ENCODE results near the gene MCL1. TPM values are rescaled to one million over a fixed set of nuclear protein-coding genes. Genes with fewer than 3 reads are reported as not detected.
"Not testable (repeated sequence)": the region's sequence is repeated elsewhere in the genome, so short reads cannot be mapped to it uniquely, and the experiment has no call there.

MCL1 gene
- total RNA-seq, 2 donors from 2014 or later, result 96.7 to 146 TPM

DNA sequence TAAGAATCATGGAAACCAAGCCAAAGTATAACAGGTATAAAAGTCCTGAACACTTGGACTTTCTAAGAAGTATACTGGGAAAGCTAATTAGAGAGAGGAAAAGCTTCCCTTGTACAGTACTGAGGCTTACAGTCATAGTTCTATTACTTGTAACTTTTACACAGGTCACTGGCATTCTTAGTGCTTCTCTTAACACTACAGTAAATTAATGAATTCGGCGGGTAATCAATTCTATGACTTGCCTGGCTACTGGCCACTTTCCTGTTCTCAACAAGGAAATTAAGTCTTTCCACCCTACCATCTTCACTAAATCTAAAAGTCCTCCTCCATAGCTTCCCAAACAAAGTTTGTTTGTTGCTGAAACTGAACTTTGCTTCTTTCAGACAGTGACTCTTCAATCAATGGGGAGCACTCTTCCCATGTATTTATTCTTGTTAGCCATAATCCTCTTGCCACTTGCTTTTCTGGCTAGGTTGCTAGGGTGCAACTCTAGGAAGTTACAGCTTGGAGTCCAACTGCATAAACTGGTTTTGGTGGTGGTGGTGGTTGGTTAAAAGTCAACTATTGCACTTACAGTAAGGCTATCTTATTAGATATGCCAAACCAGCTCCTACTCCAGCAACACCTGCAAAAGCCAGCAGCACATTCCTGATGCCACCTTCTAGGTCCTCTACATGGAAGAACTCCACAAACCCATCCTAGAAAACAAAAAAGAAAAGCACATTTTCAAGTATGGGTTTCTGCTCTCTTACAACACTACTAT lies 2.4 kb downstream of the MCL1 start:
- Histone ChIP-seq H3K27ac (peak overlapping the region; percentile 98 to 100), H3K4me1 (peaks cover 0 to 50% of the 10 kb centered on the region in 2 donors), H3K4me3 (peak overlapping the region; percentile 90 to 96), H3K9me3 (no peaks in the 10 kb centered on the region), H3K36me3 (peaks cover 72% of the 10 kb centered on the region), H3K27me3 (no peaks in the 10 kb centered on the region)
- TF ChIP-seq, protein P1, sequence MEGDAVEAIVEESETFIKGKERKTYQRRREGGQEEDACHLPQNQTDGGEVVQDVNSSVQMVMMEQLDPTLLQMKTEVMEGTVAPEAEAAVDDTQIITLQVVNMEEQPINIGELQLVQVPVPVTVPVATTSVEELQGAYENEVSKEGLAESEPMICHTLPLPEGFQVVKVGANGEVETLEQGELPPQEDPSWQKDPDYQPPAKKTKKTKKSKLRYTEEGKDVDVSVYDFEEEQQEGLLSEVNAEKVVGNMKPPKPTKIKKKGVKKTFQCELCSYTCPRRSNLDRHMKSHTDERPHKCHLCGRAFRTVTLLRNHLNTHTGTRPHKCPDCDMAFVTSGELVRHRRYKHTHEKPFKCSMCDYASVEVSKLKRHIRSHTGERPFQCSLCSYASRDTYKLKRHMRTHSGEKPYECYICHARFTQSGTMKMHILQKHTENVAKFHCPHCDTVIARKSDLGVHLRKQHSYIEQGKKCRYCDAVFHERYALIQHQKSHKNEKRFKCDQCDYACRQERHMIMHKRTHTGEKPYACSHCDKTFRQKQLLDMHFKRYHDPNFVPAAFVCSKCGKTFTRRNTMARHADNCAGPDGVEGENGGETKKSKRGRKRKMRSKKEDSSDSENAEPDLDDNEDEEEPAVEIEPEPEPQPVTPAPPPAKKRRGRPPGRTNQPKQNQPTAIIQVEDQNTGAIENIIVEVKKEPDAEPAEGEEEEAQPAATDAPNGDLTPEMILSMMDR (IDR thresholded peaks at IDR 0.05), result no peak
- DNase-seq (ENCODE audit: low spot score), result no peak

DNA sequence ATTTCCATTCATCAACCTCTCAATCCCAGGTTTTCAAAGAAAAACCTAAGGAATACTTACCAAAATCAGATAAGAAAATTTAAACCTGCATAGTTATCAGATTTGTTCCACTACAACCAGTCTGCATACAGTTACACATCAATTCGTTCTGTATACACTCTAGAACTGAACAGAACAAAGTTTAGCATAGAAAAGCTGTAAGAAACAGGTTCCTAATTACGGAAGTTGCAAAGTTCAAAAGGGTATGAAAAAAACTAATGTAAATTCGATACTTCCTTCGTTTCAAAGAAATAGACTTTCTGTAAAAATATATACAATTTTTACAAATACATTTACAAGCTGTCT lies 3.1 kb downstream of the MCL1 start:
- no peaks in the 10 kb centered on the region for H3K27me3 ChIP-seq
- H3K27ac ChIP-seq, result peak overlapping the region; percentile 98 to 100
- no peaks in the 10 kb centered on the region for H3K9me3 ChIP-seq
- TF ChIP-seq, protein P1 (IDR thresholded peaks at IDR 0.05), result no peak
- peak overlapping the region; percentile 90 to 96 for H3K4me3 ChIP-seq
- peaks cover 78% of the 10 kb centered on the region for H3K36me3 ChIP-seq
- H3K4me1 ChIP-seq, result peaks cover 0 to 56% of the 10 kb centered on the region in 2 donors
- no peak for DNase-seq (ENCODE audit: low spot score)

DNA sequence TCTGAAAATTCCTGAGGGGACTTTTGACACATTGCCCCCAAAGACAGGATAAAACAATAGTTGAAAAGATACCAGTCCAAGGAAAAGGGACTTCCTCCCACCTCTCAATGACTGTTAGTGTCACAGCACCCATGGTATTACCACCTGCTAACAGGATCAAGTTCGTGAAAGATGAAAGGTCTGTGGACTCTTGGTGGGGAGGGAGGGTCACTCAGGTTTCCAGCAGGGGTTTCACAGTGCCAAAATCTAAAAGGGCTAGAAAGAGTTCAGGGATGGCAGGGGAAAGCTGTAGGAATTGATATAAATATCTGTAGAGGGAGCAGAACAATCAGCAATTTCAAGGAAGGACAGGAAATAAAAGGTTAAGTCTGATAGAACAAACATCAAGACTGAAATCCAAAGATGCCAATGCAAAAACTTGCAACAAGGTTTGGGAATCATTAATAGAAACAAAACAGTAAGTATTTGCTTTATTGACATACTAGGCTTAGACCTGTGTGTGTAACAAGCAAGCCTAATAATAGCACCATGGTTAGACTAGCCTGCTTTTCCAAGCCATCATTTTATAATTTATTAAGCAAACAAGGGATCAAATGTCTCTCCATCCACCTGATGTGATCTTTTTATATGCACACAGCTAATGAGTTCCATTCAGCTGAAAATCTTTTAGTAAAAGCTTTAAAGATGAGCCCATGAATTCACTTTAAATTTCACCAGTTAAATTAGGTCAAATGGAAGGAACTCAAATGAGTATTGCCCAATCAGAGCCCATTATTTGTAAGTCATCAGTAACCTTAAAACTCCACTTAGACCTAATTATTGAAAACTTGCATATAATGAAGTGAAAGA lies 3.7 kb downstream of the MCL1 start:
- no peak for DNase-seq (ENCODE audit: low spot score)
- Histone ChIP-seq H3K27me3 (no peaks in the 10 kb centered on the region), H3K36me3 (peaks cover 84% of the 10 kb centered on the region), H3K9me3 (no peaks in the 10 kb centered on the region), H3K4me1 (peaks cover 0 to 62% of the 10 kb centered on the region in 2 donors), H3K4me3 (peak overlapping the region; percentile 90 to 96), H3K27ac (peak overlapping the region; percentile 98 to 100)
- TF ChIP-seq, protein P1 (IDR thresholded peaks at IDR 0.05), result no peak

DNA sequence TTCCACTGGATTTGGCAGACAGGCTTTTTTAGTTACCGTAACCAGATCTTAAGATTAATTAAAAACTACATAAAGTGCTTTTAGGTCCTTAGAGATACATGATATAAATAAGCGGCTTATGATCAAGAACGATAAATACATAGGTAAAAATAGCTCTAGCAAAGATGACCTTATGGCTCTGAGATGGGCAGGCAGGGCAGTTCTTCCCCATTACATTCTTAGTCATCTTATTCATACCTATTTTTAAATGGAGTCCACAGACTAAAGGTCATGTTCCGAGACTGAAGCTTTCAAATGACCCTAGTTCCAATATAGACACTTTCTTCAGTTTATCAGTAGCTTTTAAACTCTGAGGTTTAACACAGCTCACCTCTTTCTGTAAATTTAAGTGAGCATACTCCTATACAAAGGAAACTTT lies 4.3 kb downstream of the MCL1 start:
- H3K27ac ChIP-seq, result peak overlapping the region; percentile 98 to 100
- TF ChIP-seq, protein P1 (IDR thresholded peaks at IDR 0.05), result no peak

DNA sequence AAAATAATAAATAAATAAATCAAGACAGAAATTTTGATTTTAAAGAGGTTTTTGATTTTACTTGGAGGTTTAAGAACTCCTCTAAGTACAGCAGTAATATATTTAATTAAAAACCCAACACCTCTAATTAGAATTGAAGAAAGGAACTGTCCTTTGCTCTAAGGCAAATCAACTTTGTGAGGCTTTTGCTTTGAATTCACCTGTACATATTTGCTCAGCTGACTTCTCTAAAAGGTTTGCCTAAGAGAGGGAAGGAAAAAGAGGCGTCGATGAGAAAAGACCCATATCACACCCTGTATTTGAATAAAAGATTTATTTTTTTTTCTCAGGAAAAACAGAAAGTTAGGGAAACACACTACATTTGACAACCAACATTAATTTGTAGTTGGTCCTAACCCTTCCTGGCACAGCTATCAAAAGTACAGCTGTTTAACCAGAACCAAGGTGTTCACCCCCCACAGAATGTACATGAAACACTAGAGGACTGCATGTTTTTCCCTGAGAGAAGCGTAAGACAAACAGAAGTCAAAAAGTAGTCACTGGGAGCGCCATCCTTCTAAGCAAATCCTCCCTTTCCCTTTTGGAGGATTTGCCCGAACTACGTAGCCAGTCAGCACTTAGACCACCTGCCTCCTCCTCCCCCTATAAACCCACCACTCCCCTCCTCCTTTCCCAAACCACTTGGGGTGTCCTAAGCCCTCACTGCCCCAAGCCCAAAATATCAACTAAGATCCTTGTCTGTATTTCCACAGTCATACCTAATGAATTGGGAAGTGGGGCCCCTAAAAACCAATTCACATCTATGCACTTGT lies 4.9 kb downstream of the MCL1 start:
- DNase-seq (ENCODE audit: low spot score), result no peak
- Histone ChIP-seq H3K4me3 (peak overlapping the region; percentile 90 to 96), H3K9me3 (no peaks in the 10 kb centered on the region), H3K36me3 (peaks cover 94% of the 10 kb centered on the region), H3K4me1 (peaks cover 0 to 66% of the 10 kb centered on the region in 2 donors), H3K27ac (peak overlapping the region; percentile 98 to 100), H3K27me3 (no peaks in the 10 kb centered on the region)
- TF ChIP-seq, protein P1 (IDR thresholded peaks at IDR 0.05), result no peak

More for the DNA sequence above, 4.3 kb downstream of the MCL1 start:
- Histone ChIP-seq H3K36me3 (peaks cover 89% of the 10 kb centered on the region), H3K4me1 (peaks cover 0 to 63% of the 10 kb centered on the region in 2 donors), H3K9me3 (no peaks in the 10 kb centered on the region), H3K27me3 (no peaks in the 10 kb centered on the region), H3K4me3 (peak overlapping the region; percentile 90 to 96)
- no peak for DNase-seq (ENCODE audit: low spot score)

DNA sequence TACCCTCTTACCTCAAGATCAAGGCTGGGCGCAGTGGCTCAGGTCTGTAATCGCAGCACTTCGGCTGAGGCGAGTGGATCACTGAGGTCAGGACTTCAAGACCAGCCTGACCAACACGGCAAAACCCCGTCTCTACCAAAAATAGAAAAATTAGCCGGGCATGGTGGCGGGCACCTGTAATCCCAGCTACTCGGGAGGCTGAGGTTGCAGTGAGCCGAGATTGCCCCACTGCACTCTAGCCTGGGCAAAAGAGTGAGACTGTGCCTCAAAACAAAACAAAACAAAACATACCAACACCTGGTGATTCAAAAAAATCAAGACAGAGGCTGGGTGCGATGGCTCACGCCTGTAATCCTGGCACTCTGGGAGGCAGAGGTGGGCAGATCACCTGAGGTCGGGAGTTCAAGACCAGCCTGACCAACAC lies 5.8 kb downstream of the MCL1 start:
- Histone ChIP-seq H3K27ac (peak overlapping the region; percentile 98 to 100), H3K4me3 (peak overlapping the region in 1 of 2 donors; percentile 90), H3K4me1 (peaks cover 0 to 74% of the 10 kb centered on the region in 2 donors), H3K36me3 (peaks cover 87% of the 10 kb centered on the region)
- H3K9me3 ChIP-seq; H3K27me3 ChIP-seq; DNase-seq (ENCODE audit: low spot score): not testable (repeated sequence)
